Neural cell (in vitro differentiated cells): Measurements from ENCODE around the gene UBASH3A.

Source experiments
- EP300 ChIP-seq: fragments of 450-650 bp; conservative IDR thresholded peaks from 2 replicates; pipeline ENCODE4 v1.6.1; 2014; ENCODE audit warnings: antibody characterized with exemption, mild to moderate bottlenecking, moderate library complexity; ENCODE audit not compliant: poor library complexity, severe bottlenecking
- EZH2 ChIP-seq: fragments of 200-600, 300-800 bp; shearing (Covaris generic), sonication (generic); IDR thresholded peaks from 2 replicates; pipeline ENCODE4 v1.6.1; 2014; ENCODE audit warnings: antibody characterized with exemption, low read length, borderline replicate concordance, mild to moderate bottlenecking; ENCODE audit not compliant: insufficient read depth, poor library complexity, severe bottlenecking
- MXI1 ChIP-seq: fragments of 450-650 bp; conservative IDR thresholded peaks from 2 replicates; pipeline ENCODE4 v1.6.1; 2014; ENCODE audit warnings: antibody characterized with exemption, mild to moderate bottlenecking; ENCODE audit not compliant: poor library complexity, severe bottlenecking
- POLR2AphosphoS5 ChIP-seq: IDR thresholded peaks from 2 replicates; pipeline ENCODE4 v1.6.1; 2012
- RAD21 ChIP-seq: fragments of 450-650 bp; conservative IDR thresholded peaks from 2 replicates; pipeline ENCODE4 v1.6.1; 2014; ENCODE audit warnings: antibody characterized with exemption, mild to moderate bottlenecking, moderate library complexity
- SMC3 ChIP-seq: fragments of 450-650 bp; conservative IDR thresholded peaks from 2 replicates; pipeline ENCODE4 v1.6.1; 2014; ENCODE audit warnings: antibody characterized with exemption, mild to moderate bottlenecking, moderate library complexity; ENCODE audit not compliant: poor library complexity
- TAF1 ChIP-seq: IDR thresholded peaks from 2 replicates; pipeline ENCODE4 v1.6.1; 2012; ENCODE audit warnings: low read depth
- TF ChIP-seq, protein P1 (sequence below): fragments of 450-650 bp; IDR thresholded peaks from 2 replicates; pipeline ENCODE4 v1.5.1; 2014; ENCODE audit warnings: antibody characterized with exemption, mild to moderate bottlenecking, moderate library complexity; ENCODE audit not compliant: poor library complexity, severe bottlenecking
- TF ChIP-seq, protein P2 (sequence below): IDR thresholded peaks from 2 replicates; pipeline ENCODE4 v1.6.1; 2012; ENCODE audit warnings: borderline replicate concordance

DNA sequence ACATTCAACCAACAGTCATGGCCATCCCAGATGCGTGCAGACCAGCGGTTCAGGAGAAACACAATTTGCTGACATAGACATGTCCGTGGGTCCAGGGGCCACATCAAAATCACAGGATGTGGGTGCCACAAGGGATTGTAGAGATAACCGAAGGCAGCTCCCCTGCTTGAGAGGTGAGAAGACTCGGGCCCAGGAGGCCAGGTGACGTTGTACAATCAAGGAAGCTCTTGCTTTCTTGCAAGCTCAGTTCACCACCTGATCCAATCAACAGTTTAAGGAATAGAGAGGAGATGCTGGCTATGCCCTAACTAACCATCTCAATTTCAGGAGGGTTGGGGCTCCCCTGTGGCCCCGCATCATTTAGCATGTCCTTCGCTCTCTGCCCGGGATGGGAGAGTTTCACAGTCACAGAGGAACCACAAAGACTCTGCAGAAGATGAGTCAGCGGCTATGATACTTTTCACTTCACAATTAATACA is 19.5 kb downstream of the UBASH3A start:
- TF ChIP-seq, protein P1, sequence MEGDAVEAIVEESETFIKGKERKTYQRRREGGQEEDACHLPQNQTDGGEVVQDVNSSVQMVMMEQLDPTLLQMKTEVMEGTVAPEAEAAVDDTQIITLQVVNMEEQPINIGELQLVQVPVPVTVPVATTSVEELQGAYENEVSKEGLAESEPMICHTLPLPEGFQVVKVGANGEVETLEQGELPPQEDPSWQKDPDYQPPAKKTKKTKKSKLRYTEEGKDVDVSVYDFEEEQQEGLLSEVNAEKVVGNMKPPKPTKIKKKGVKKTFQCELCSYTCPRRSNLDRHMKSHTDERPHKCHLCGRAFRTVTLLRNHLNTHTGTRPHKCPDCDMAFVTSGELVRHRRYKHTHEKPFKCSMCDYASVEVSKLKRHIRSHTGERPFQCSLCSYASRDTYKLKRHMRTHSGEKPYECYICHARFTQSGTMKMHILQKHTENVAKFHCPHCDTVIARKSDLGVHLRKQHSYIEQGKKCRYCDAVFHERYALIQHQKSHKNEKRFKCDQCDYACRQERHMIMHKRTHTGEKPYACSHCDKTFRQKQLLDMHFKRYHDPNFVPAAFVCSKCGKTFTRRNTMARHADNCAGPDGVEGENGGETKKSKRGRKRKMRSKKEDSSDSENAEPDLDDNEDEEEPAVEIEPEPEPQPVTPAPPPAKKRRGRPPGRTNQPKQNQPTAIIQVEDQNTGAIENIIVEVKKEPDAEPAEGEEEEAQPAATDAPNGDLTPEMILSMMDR: no peak
- no peak for TF ChIP-seq TAF1
- TF ChIP-seq, protein P2, sequence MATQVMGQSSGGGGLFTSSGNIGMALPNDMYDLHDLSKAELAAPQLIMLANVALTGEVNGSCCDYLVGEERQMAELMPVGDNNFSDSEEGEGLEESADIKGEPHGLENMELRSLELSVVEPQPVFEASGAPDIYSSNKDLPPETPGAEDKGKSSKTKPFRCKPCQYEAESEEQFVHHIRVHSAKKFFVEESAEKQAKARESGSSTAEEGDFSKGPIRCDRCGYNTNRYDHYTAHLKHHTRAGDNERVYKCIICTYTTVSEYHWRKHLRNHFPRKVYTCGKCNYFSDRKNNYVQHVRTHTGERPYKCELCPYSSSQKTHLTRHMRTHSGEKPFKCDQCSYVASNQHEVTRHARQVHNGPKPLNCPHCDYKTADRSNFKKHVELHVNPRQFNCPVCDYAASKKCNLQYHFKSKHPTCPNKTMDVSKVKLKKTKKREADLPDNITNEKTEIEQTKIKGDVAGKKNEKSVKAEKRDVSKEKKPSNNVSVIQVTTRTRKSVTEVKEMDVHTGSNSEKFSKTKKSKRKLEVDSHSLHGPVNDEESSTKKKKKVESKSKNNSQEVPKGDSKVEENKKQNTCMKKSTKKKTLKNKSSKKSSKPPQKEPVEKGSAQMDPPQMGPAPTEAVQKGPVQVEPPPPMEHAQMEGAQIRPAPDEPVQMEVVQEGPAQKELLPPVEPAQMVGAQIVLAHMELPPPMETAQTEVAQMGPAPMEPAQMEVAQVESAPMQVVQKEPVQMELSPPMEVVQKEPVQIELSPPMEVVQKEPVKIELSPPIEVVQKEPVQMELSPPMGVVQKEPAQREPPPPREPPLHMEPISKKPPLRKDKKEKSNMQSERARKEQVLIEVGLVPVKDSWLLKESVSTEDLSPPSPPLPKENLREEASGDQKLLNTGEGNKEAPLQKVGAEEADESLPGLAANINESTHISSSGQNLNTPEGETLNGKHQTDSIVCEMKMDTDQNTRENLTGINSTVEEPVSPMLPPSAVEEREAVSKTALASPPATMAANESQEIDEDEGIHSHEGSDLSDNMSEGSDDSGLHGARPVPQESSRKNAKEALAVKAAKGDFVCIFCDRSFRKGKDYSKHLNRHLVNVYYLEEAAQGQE: no peak
- TF ChIP-seq EP300: no peak
- no peak for TF ChIP-seq POLR2AphosphoS5
- no peak for TF ChIP-seq RAD21
- no peak for TF ChIP-seq EZH2
- TF ChIP-seq MXI1: no peak
- no peak for TF ChIP-seq SMC3
